Smooth muscle cell (in vitro differentiated cells): ENCODE results near the gene ZNF423. TPM values are rescaled to one million over a fixed set of nuclear protein-coding genes. Genes with fewer than 3 reads are reported as not detected.
A peak's percentile ranks its signal among the peaks of the same experiment; 100 is the strongest.

Experiments used
- DNase-seq: peaks from one replicate; lab custom pipeline; 2025; ENCODE audit not compliant: unreplicated experiment; lab: John Stamatoyannopoulos, UW
- H2AFZ ChIP-seq: fragments of 200-600 bp; sonication (generic); 2 replicates; pipeline ENCODE4 v1.6.0; 2016; ENCODE audit warnings: antibody characterized with exemption, low read depth, mild to moderate bottlenecking
- H3F3A ChIP-seq: fragments of 200-600 bp; sonication (generic); 2 replicates; pipeline ENCODE4 v1.6.0; 2017; ENCODE audit warnings: antibody characterized with exemption, low read depth
- H3K27ac ChIP-seq: fragments of 200-600 bp; sonication (generic); 2 replicates; pipeline ENCODE4 v1.5.1; 2016; ENCODE audit warnings: low read depth, mild to moderate bottlenecking
- H3K27me3 ChIP-seq: fragments of 200-600 bp; sonication (generic); 2 replicates; pipeline ENCODE4 v1.6.1; 2016; ENCODE audit warnings: low read depth, mild to moderate bottlenecking
- H3K36me3 ChIP-seq: fragments of 200-600 bp; sonication (generic); 2 replicates; pipeline ENCODE4 v1.5.1; 2016; ENCODE audit warnings: low read depth
- H3K4me1 ChIP-seq: fragments of 200-600 bp; sonication (generic); 2 replicates; pipeline ENCODE4 v1.5.1; 2016; ENCODE audit warnings: low read depth
- H3K4me2 ChIP-seq: fragments of 200-600 bp; sonication (generic); 2 replicates; pipeline ENCODE4 v1.6.0; 2016; ENCODE audit warnings: mild to moderate bottlenecking
- H3K4me3 ChIP-seq: fragments of 200-600 bp; sonication (generic); 2 replicates; pipeline ENCODE4 v1.5.1; 2016; ENCODE audit warnings: mild to moderate bottlenecking
- H3K79me2 ChIP-seq: fragments of 200-600 bp; sonication (generic); 2 replicates; pipeline ENCODE4 v1.6.0; 2016; ENCODE audit warnings: low read depth, mild to moderate bottlenecking
- H3K9ac ChIP-seq: fragments of 200-600 bp; sonication (generic); 2 replicates; pipeline ENCODE4 v1.6.0; 2016; ENCODE audit warnings: low read depth
- H3K9me3 ChIP-seq: fragments of 200-600 bp; sonication (generic); replicated peaks from 2 replicates; pipeline ENCODE4 v1.5.1; 2016; ENCODE audit warnings: low read depth
- H4K20me1 ChIP-seq: fragments of 200-600 bp; sonication (generic); 2 replicates; pipeline ENCODE4 v1.6.0; 2016; ENCODE audit warnings: low read depth
- CTCF ChIP-seq: fragments of 200-600 bp; sonication (generic); IDR thresholded peaks from 2 replicates; pipeline ENCODE4 v1.5.1; 2017; ENCODE audit warnings: borderline replicate concordance, mild to moderate bottlenecking, antibody characterized with exemption; ENCODE audit not compliant: insufficient read depth, poor library complexity, severe bottlenecking
- WGBS: methylation state at CpG from one replicate; pipeline ENCODE4 v1.1.7; 2016; ENCODE audit warnings: low lambda C conversion rate; 5-methylcytosine and 5-hydroxymethylcytosine counted together
- polyA plus RNA-seq: library from polyadenylated mRNA; unstranded; fragments of >200 nt; fragmentation: Nextera tagmentation; extraction: Ambion mirVana; gene quantifications from 2 replicates; pipeline ENCODE4 v1.2.1, GENCODE V29; 2016
- total RNA-seq: library from RNA; depleted of rRNA; stranded (reverse); fragments of >200 nt; gene quantifications from 2 replicates; pipeline ENCODE4 v1.2.3, GENCODE V29; 2014

ZNF423 gene
- total and polyA plus RNA-seq, 2 experiments from 2014 or later: 6.9 to 7.0 TPM

GRCh38 chr16:49493836-49494235, 362.1 kb downstream of the ZNF423 start:
- Histone ChIP-seq H3K27me3 (no peaks in the 10 kb centered on the region), H3K4me3 (no peak overlapping the region), H3K4me1 (peaks cover 3% of the 10 kb centered on the region), H3F3A (no peaks in the 10 kb centered on the region), H3K4me2 (no peak overlapping the region), H3K79me2 (no peaks in the 10 kb centered on the region), H3K27ac (no peak overlapping the region), H4K20me1 (no peaks in the 10 kb centered on the region), H3K36me3 (no peaks in the 10 kb centered on the region), H2AFZ (no peak overlapping the region), H3K9ac (no peak overlapping the region), H3K9me3 (no peaks in the 10 kb centered on the region)
- no peak for DNase-seq
- TF ChIP-seq CTCF: no peak
- 96% methylated on average over 2 of the region's 2 CpGs for whole genome bisulfite sequencing

GRCh38 chr16:49492896-49493626, 362.9 kb downstream of the ZNF423 start:
- no peaks in the 10 kb centered on the region for H3K79me2 ChIP-seq
- WGBS: 97% methylated on average over 16 of the region's 16 CpGs
- no peaks in the 10 kb centered on the region for H3F3A ChIP-seq
- TF ChIP-seq CTCF: no peak
- no peak overlapping the region for H3K27ac ChIP-seq
- DNase-seq: no peak
- H3K9me3 ChIP-seq: no peaks in the 10 kb centered on the region
- no peak overlapping the region for H3K4me3 ChIP-seq
- peaks cover 3% of the 10 kb centered on the region for H3K4me1 ChIP-seq
- no peak overlapping the region for H3K9ac ChIP-seq
- H3K36me3 ChIP-seq: no peaks in the 10 kb centered on the region
- no peaks in the 10 kb centered on the region for H4K20me1 ChIP-seq
- H3K27me3 ChIP-seq: no peaks in the 10 kb centered on the region
- no peak overlapping the region for H3K4me2 ChIP-seq
- no peak overlapping the region for H2AFZ ChIP-seq

- no peak for DNase-seq
- Histone ChIP-seq H3K9ac (no peak overlapping the region), H3K9me3 (no peaks in the 10 kb centered on the region), H3K4me3 (peak overlapping the region; percentile 32), H4K20me1 (no peaks in the 10 kb centered on the region), H2AFZ (no peak overlapping the region), H3K36me3 (no peaks in the 10 kb centered on the region), H3K27me3 (no peaks in the 10 kb centered on the region), H3K4me1 (peaks cover 3% of the 10 kb centered on the region), H3K27ac (no peak overlapping the region), H3F3A (no peaks in the 10 kb centered on the region), H3K4me2 (peak overlapping the region; percentile 82), H3K79me2 (no peaks in the 10 kb centered on the region)
- TF ChIP-seq CTCF: peak; percentile 97
- WGBS: 48% methylated on average over 56 of the region's 62 CpGs
Measured at GRCh38 chr16:49491771-49492761, 363.8 kb downstream of the ZNF423 start.
